ENCODE measurements around the gene PDCD4. TPM values are rescaled to one million over a fixed set of nuclear protein-coding genes. Genes with fewer than 3 reads are reported as not detected.

PDCD4 gene
- total RNA-seq, 1 experiment from 2014 or later: 20.0 TPM

DNA sequence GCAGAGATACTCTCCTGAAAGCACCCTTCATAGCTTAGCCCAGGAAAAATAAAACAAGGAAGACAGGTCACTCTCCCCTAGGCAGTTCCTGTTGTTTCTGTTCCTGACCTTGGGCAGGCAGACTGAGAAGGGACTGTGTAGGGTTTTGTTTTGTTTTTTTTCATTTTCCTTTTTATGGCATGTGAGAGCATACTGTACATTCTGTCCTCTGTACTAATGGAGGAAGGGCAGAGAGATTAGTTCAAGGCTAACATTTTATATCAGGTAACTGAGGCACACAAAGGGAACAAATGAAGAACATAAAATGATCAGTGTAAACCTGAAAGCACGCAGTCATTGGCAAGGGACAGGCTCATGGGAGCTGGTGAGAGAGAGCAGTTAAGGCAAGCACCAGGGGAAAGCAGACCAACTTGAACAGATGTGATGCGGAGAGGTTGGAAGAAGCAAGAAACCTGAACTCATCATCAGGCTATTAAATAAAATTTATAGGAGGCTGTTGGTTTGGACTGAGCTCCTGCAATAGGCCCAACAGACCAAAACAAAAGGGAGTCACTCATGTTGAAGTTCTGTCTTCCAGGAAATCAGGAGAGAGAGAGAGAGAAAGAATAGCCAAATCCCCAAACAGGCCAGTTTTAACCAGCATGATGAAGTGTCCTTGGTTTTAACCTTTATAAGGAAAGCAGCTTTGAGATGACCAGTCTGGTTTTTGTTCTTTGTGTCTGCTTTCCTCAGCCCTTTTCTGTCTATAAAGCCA is 34.1 kb upstream of the PDCD4 start:
- Histone ChIP-seq H3K9me3 (no peaks in the 10 kb centered on the region), H3K27me3 (no peaks in the 10 kb centered on the region), H3K36me3 (no peaks in the 10 kb centered on the region)

GRCh38 chr10:110840225-110840922 is 31.4 kb upstream of the PDCD4 start:
- no peak overlapping the region for H3K4me3 ChIP-seq
- no peaks in the 10 kb centered on the region for H3K27me3 ChIP-seq
- H3K9me3 ChIP-seq: no peaks in the 10 kb centered on the region
- no peaks in the 10 kb centered on the region for H3K36me3 ChIP-seq
- DNase-seq: no peak

More for the DNA sequence above, 34.1 kb upstream of the PDCD4 start:
- no peak for DNase-seq
- no peak overlapping the region for H3K4me3 ChIP-seq

- no peak overlapping the region for H3K4me3 ChIP-seq
- H3K36me3 ChIP-seq: no peaks in the 10 kb centered on the region
- H3K27me3 ChIP-seq: no peaks in the 10 kb centered on the region
- no peaks in the 10 kb centered on the region for H3K9me3 ChIP-seq
- DNase-seq: no peak
These were observed 30.8 kb upstream of the PDCD4 start for GRCh38 chr10:110840923-110841428.

DNA sequence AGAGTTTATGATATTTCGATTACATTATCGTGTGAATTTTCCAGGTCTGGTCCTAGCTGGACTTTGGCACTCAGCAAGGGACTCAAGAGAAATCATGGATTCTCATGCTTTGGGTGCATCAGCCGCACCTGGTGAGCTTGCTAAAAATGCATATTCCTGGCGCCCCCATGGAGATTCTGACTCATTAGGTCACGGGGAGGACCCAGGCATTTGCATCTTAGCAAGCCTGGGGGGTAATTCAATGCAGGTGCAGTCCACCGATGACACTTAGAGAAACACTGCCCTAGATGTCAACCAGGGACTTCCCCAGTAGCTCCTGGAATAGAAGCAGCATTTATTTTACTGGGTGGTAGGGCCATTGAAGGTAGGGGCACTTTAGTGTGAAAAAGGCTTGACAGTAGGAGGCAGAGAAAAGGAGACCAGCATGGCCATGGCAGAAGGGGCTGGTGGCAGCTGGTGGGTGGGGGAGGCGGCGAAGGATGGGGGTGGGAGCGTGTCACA is 29.9 kb upstream of the PDCD4 start:
- H3K4me3 ChIP-seq: no peak overlapping the region
- H3K36me3 ChIP-seq: no peaks in the 10 kb centered on the region
- H3K9me3 ChIP-seq: no peaks in the 10 kb centered on the region
- DNase-seq: no peak
- no peaks in the 10 kb centered on the region for H3K27me3 ChIP-seq

DNA sequence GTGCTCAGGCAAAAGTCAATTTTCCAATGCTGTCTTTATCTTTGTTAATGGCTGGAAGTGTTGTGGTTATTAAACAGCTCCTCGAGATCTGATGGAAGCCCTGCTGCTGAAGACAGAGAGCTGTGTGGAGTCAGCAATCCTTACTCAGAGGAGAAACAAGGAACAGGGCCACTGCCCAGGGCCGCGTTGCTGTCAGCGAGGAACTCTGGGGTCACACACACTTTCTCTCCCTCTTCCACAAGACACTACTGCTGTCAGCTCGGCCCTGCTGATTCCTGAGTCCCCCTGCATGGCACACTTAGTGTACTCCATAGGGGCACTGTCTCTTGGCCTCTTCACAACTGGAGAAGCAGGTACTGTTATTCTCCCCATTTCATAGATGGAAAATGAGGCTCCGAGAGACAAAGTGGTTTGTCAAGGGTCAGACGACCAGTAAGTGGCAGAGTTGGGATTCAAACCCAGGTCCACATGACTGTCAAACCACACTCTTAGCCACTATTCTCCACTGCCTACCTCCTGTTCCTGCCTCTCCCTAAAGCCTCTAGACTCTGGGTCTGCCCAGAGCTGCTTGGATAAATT is 29.3 kb upstream of the PDCD4 start:
- Histone ChIP-seq H3K4me3 (no peak overlapping the region), H3K9me3 (no peaks in the 10 kb centered on the region), H3K36me3 (no peaks in the 10 kb centered on the region), H3K27me3 (no peaks in the 10 kb centered on the region)
- no peak for DNase-seq

- no peak overlapping the region for H3K4me3 ChIP-seq
- DNase-seq: no peak
- no peaks in the 10 kb centered on the region for H3K9me3 ChIP-seq
- H3K27me3 ChIP-seq: no peaks in the 10 kb centered on the region
- H3K36me3 ChIP-seq: no peaks in the 10 kb centered on the region
These were observed 28.7 kb upstream of the PDCD4 start for GRCh38 chr10:110843031-110843430.

GRCh38 chr10:110843796-110844616 is 27.7 kb upstream of the PDCD4 start:
- no peak overlapping the region for H3K4me3 ChIP-seq
- no peaks in the 10 kb centered on the region for H3K9me3 ChIP-seq
- H3K36me3 ChIP-seq: no peaks in the 10 kb centered on the region
- DNase-seq: no peak
- no peaks in the 10 kb centered on the region for H3K27me3 ChIP-seq

DNA sequence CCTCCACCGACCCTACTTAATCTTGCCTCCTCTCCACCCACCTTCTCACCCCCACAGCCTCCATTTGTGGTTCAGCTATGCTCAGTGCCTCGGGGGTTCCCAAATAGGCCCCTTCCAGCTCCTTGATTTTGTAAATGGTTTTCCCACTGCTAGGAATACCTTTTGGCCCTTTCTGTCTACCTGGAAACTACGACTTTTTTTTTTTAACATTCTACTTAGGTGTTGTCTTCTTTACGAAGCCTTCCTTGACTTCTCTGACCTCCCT is 27.2 kb upstream of the PDCD4 start:
- no peak overlapping the region for H3K4me3 ChIP-seq
- H3K27me3 ChIP-seq: no peaks in the 10 kb centered on the region
- H3K36me3 ChIP-seq: no peaks in the 10 kb centered on the region
- no peaks in the 10 kb centered on the region for H3K9me3 ChIP-seq
- no peak for DNase-seq

DNA sequence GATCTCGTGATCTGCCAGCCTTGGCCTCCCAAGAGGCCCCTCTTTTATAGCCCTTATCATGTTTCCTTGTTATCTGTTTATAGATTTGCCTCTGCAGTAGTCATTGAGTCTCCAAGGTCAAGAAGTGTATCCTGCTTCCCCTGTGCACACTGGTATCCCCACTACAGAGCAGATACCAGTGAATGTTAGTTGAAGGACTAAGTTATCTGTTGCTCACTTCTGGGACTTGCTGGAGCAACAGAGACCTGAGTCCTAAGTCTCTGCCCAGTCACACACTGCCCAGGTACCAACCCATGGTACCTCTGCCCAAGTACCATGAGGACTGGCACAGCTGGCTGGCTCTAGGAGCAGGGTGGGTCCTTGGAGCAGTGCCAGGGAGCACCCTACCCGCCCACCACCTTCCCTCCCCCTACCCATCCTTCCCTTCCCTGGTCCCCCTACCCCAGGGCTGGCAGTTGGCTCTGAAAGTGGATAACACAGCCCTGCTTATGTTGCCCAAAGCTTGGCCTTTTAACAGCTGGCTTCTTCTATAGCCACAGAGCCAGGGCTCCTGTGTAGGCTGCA is 26.5 kb upstream of the PDCD4 start:
- Histone ChIP-seq H3K4me3 (no peak overlapping the region), H3K27me3 (no peaks in the 10 kb centered on the region), H3K9me3 (no peaks in the 10 kb centered on the region), H3K36me3 (no peaks in the 10 kb centered on the region)
- no peak for DNase-seq

GRCh38 chr10:110845756-110846620 is 25.7 kb upstream of the PDCD4 start:
- no peak overlapping the region for H3K4me3 ChIP-seq
- H3K27me3 ChIP-seq: no peaks in the 10 kb centered on the region
- H3K9me3 ChIP-seq: no peaks in the 10 kb centered on the region
- H3K36me3 ChIP-seq: no peaks in the 10 kb centered on the region
- DNase-seq: no peak

DNA sequence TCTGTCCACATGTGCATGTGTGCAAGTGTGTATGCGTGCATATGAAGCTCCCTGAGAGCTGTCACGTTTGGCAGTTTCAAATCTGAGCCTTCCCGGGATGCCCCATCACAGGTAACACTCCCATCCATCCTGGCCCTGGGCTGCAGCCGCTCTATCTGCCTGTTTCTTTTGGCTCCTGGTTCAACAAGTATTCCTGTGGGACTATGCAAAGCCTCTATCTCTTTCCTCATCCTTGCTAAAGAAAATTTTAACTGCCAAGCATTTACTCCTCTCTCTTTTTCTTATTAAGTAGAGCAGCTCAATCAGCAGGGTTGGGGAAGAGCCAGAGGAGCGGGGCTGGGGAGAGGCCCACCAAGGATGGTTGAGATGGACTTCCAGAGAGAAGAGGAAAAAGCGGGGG is 24.4 kb upstream of the PDCD4 start:
- DNase-seq: no peak
- no peaks in the 10 kb centered on the region for H3K9me3 ChIP-seq
- H3K4me3 ChIP-seq: no peak overlapping the region
- H3K36me3 ChIP-seq: no peaks in the 10 kb centered on the region
- H3K27me3 ChIP-seq: no peaks in the 10 kb centered on the region

DNA sequence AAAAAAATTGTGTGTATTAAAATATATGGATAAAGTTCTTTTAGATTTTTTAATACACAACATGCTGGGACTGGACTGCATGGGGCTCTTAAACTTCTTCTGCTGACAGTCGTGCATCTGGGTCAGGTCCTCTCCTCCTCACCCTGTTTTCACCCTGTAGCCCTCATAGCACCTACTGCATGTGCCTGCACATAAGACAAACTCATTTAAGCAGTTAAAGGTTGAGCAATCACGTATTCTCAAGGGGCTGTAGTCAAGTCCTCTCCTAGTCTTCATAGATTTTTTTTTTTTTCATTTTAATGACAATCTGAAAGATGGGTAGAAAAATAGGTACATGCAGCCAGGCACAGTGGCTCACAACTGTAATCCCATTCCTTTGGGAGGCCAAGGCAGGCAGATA is 23.6 kb upstream of the PDCD4 start:
- no peak for DNase-seq
- Histone ChIP-seq H3K27me3 (no peaks in the 10 kb centered on the region), H3K36me3 (no peaks in the 10 kb centered on the region), H3K4me3 (no peak overlapping the region), H3K9me3 (no peaks in the 10 kb centered on the region)

- H3K36me3 ChIP-seq: no peaks in the 10 kb centered on the region
- H3K27me3 ChIP-seq: no peaks in the 10 kb centered on the region; the same call in 1 of the 2 replicates
These were observed 21.6 kb upstream of the PDCD4 start for GRCh38 chr10:110850099-110850498.

DNA sequence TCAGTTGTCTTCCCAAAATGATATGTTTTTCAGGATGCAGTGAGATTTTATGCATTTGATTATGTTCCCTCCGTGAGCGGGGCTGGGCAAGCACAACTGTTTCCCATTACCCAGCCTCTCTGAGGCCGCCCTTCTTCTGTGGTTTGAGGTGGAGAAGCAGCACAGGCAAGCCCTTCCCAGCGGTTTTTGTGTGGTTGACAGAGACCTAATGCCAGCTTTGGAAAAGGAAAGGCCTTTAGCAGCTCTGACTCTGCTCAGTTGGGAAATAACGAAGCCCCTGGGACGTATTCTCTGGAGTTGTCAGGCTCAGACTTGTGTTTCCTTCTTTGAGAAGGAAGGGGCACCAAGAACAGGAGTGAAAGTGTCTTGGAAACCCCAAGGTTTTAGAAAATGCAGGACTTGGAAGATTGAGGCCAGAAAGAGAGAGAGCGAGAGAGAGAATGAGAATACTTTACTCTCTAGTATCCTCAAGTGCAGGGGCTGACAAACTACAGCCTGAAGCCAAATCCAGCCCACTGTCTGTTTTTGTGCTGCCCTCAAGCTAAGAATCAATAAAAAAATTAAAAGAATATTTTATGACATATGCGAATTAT is 20.6 kb upstream of the PDCD4 start:
- no peaks in the 10 kb centered on the region for H3K9me3 ChIP-seq
- no peak overlapping the region for H3K4me3 ChIP-seq
- H3K27me3 ChIP-seq: no peaks in the 10 kb centered on the region; the same call in 1 of the 2 replicates
- no peaks in the 10 kb centered on the region for H3K36me3 ChIP-seq
- no peak for DNase-seq

More at GRCh38 chr10:110850099-110850498, 21.6 kb upstream of the PDCD4 start:
- Histone ChIP-seq H3K4me3 (no peak overlapping the region), H3K9me3 (no peaks in the 10 kb centered on the region)
- DNase-seq: no peak

- no peak for DNase-seq
These were observed 19.4 kb upstream of the PDCD4 start for GRCh38 chr10:110852255-110852896.

More at GRCh38 chr10:110852255-110852896, 19.4 kb upstream of the PDCD4 start:
- Histone ChIP-seq H3K4me3 (no peak overlapping the region), H3K36me3 (no peaks in the 10 kb centered on the region), H3K9me3 (no peaks in the 10 kb centered on the region), H3K27me3 (no peaks in the 10 kb centered on the region; the same call in 1 of the 2 replicates)
